ENCODE results near the gene MLLT3.

The MLLT3 gene

GRCh38 chr9:20551835-20552234, 70.5 kb downstream of the MLLT3 start:
- TF ChIP-seq GLIS3 (CRISPR knock-in tag; IDR thresholded peaks at IDR 0.05), result no peak
- no peak for TF ChIP-seq SNAI2 (CRISPR knock-in tag; IDR thresholded peaks at IDR 0.05)
- no peak for TF ChIP-seq PATZ1 (CRISPR knock-in tag; IDR thresholded peaks at IDR 0.05; ENCODE audit: borderline replicate concordance)
- TF ChIP-seq ZFP30 (CRISPR knock-in tag; IDR thresholded peaks at IDR 0.05), result no peak
- TF ChIP-seq ZC3H10 (CRISPR knock-in tag; IDR thresholded peaks at IDR 0.05), result no peak
- TF ChIP-seq RARB (CRISPR knock-in tag; IDR thresholded peaks at IDR 0.05), result no peak
- no peak for TF ChIP-seq CSRNP3 (CRISPR knock-in tag; IDR thresholded peaks at IDR 0.05)
- no peak for ATAC-seq

GRCh38 chr9:20551236-20551635, 71.1 kb downstream of the MLLT3 start:
- no peak for ATAC-seq
- TF ChIP-seq RARB (CRISPR knock-in tag; IDR thresholded peaks at IDR 0.05) (no peak), ISL1 (CRISPR knock-in tag; IDR thresholded peaks at IDR 0.05) (peak; percentile 15; the same call in 1 of the 2 replicates)

GRCh38 chr9:20550326-20550725, 72.0 kb downstream of the MLLT3 start:
- TF ChIP-seq ZFP30 (CRISPR knock-in tag; IDR thresholded peaks at IDR 0.05), result no peak
- TF ChIP-seq BACH2 (CRISPR knock-in tag; IDR thresholded peaks at IDR 0.05; ENCODE audit: borderline replicate concordance), result no peak
- TF ChIP-seq RARB (CRISPR knock-in tag; IDR thresholded peaks at IDR 0.05), result no peak
- no peak for TF ChIP-seq CREB5 (CRISPR knock-in tag; IDR thresholded peaks at IDR 0.05; ENCODE audit: low read depth)
- TF ChIP-seq OSR1 (CRISPR knock-in tag; IDR thresholded peaks at IDR 0.05), result no peak
- TF ChIP-seq TOX (CRISPR knock-in tag; IDR thresholded peaks at IDR 0.05; ENCODE audit: borderline replicate concordance), result no peak
- TF ChIP-seq GLIS3 (CRISPR knock-in tag; IDR thresholded peaks at IDR 0.05), result no peak
- TF ChIP-seq POU6F1 (CRISPR knock-in tag; IDR thresholded peaks at IDR 0.05; ENCODE audit: borderline replicate concordance, low read depth), result no peak
- no peak for TF ChIP-seq TSHZ2 (CRISPR knock-in tag; IDR thresholded peaks at IDR 0.05)
- no peak for TF ChIP-seq ZNF70 (CRISPR knock-in tag; IDR thresholded peaks at IDR 0.05)
- no peak for TF ChIP-seq ZC3H10 (CRISPR knock-in tag; IDR thresholded peaks at IDR 0.05)
- no peak for TF ChIP-seq PATZ1 (CRISPR knock-in tag; IDR thresholded peaks at IDR 0.05; ENCODE audit: borderline replicate concordance)
- ATAC-seq, result no peak

- peak; percentile 66; the same call in 2 of the 3 replicates for ATAC-seq
- 0 out of 2 replicates have a peak, but pooled peaks have one; percentile 25 for TF ChIP-seq TCF4 (CRISPR knock-in tag; IDR thresholded peaks at IDR 0.05; ENCODE audit: borderline replicate concordance)
- TF ChIP-seq ISL1 (CRISPR knock-in tag; IDR thresholded peaks at IDR 0.05), result peak; percentile 89
- no peak for TF ChIP-seq ZNF565 (CRISPR knock-in tag; conservative IDR thresholded peaks at IDR 0.05; ENCODE audit: low read depth)
- TF ChIP-seq CREB5 (CRISPR knock-in tag; IDR thresholded peaks at IDR 0.05; ENCODE audit: low read depth), result 0 out of 2 replicates have a peak, but pooled peaks have one; percentile 52
- TF ChIP-seq ESRRG (CRISPR knock-in tag; IDR thresholded peaks at IDR 0.05), result no peak
- no peak for TF ChIP-seq PATZ1 (CRISPR knock-in tag; IDR thresholded peaks at IDR 0.05; ENCODE audit: borderline replicate concordance)
These were observed 73.2 kb downstream of the MLLT3 start for GRCh38 chr9:20549053-20549452.

Data from SK-N-SH treated with all-trans-retinoic acid at 6 μM for 48 hours (cell line).